SK-N-SH (cell line): ENCODE measurements around the gene UBE2G2. TPM values are rescaled to one million over a fixed set of nuclear protein-coding genes. Genes with fewer than 3 reads are reported as not detected.

Source experiments
- CTCF ChIA-PET: fragments of 300-600, 350-600 bp; formaldehyde crosslinking; extraction: SDS; loops from one replicate; lab custom pipeline; 2021; lab: Yijun Ruan, JAX
- POLR2A ChIA-PET: fragments of 350-600 bp; sonication (Branson Sonifier 250); formaldehyde crosslinking; extraction: SDS; loops from one replicate; lab custom pipeline; 2020; ENCODE audit warnings: antibody characterized with exemption, inconsistent platforms; lab: Yijun Ruan, JAX
- DNase-seq: peaks from one replicate; pipeline ENCODE4 v3.0.0; 2012
- H2AFZ ChIP-seq: fragments of 200-600 bp; sonication (generic); 2 replicates; pipeline ENCODE4 v1.8.1; 2016; ENCODE audit warnings: antibody characterized with exemption, mild to moderate bottlenecking, low read depth
- H3F3A ChIP-seq: fragments of 200-600 bp; sonication (generic); replicated peaks from 2 replicates; pipeline ENCODE3; 2016; ENCODE audit warnings: antibody characterized with exemption, mild to moderate bottlenecking; ENCODE audit not compliant: insufficient read depth
- H3K27ac ChIP-seq, 2 experiments: fragments of 200-500 bp in 1 of 2; fragments of 200-600 bp in 1 of 2; sonication (Bioruptor generic) in 1 of 2; sonication (generic), shearing (Covaris generic) in 1 of 2; 2 replicates each; pipeline versions ENCODE4 v1.5.1 to v1.6.1; 2014 to 2016; ENCODE audit warnings: low read depth in 2 of 2, inconsistent platforms in 1 of 2, low read length in 1 of 2, mild to moderate bottlenecking in 1 of 2, mixed read lengths in 1 of 2
- H3K27me3 ChIP-seq: fragments of 200-600 bp; sonication (generic), shearing (Covaris generic); 2 replicates; pipeline ENCODE4 v1.6.1; 2016; ENCODE audit warnings: mixed run types; ENCODE audit not compliant: insufficient read depth
- H3K36me3 ChIP-seq, 2 experiments: fragments of 200-500 bp in 1 of 2; fragments of 200-600 bp in 1 of 2; sonication (Bioruptor generic) in 1 of 2; sonication (generic) in 1 of 2; replicated peaks in 1 of 2; 2 replicates each; pipeline versions ENCODE3 to v1.5.1; 2014 to 2016; ENCODE audit warnings: low read length in 1 of 2, mild to moderate bottlenecking in 1 of 2; ENCODE audit not compliant: insufficient read depth in 2 of 2, control insufficient read depth in 1 of 2
- H3K4me1 ChIP-seq, 2 experiments: fragments of 200-500 bp in 1 of 2; fragments of 200-600 bp in 1 of 2; sonication (Bioruptor generic) in 1 of 2; sonication (generic), shearing (Covaris generic) in 1 of 2; 2 replicates each; pipeline versions ENCODE4 v1.5.1 to v1.6.1; 2014 to 2016; ENCODE audit warnings: low read depth in 1 of 2, low read length in 1 of 2, mixed run types in 1 of 2; ENCODE audit not compliant: insufficient read depth in 2 of 2, control insufficient read depth in 1 of 2
- H3K4me2 ChIP-seq: fragments of 200-600 bp; sonication (generic), shearing (Covaris generic); 2 replicates; pipeline ENCODE4 v1.6.1; 2017; ENCODE audit warnings: mixed run types
- H3K4me3 ChIP-seq, 2 experiments: fragments of 200-500 bp in 1 of 2; fragments of 200-600 bp in 1 of 2; sonication (Bioruptor generic) in 1 of 2; sonication (generic), shearing (Covaris generic) in 1 of 2; 2 replicates each; pipeline versions ENCODE4 v1.5.1 to v1.8.1; 2014 to 2016; ENCODE audit warnings: low read depth in 2 of 2, inconsistent platforms in 1 of 2, low read length in 1 of 2, mild to moderate bottlenecking in 1 of 2, mixed read lengths in 1 of 2, moderate library complexity in 1 of 2
- H3K79me2 ChIP-seq: fragments of 200-600 bp; sonication (generic); 2 replicates; pipeline ENCODE4 v1.8.1; 2017; ENCODE audit warnings: mild to moderate bottlenecking; ENCODE audit not compliant: insufficient read depth
- H3K9ac ChIP-seq: fragments of 200-600 bp; sonication (generic); 2 replicates; pipeline ENCODE4 v1.6.1; 2017; ENCODE audit warnings: mixed run types
- H3K9me2 ChIP-seq: fragments of 200-600 bp; sonication (generic); 2 replicates; pipeline ENCODE4 v1.6.1; 2017; ENCODE audit warnings: mixed run types
- H3K9me3 ChIP-seq: fragments of 200-600 bp; sonication (generic); 2 replicates; pipeline ENCODE4 v1.6.1; 2017; ENCODE audit warnings: mixed run types, mild to moderate bottlenecking, moderate library complexity
- H4K20me1 ChIP-seq: fragments of 200-600 bp; sonication (generic); 2 replicates; pipeline ENCODE4 v1.6.1; 2017; ENCODE audit warnings: mild to moderate bottlenecking, mixed run types; ENCODE audit not compliant: insufficient read depth
- EZH2phosphoT487 ChIP-seq: fragments of 200-600 bp; sonication (generic); IDR thresholded peaks from 2 replicates; pipeline ENCODE4 v1.6.1; 2017; ENCODE audit warnings: low read depth, mixed run types, mild to moderate bottlenecking, antibody characterized with exemption, moderate library complexity, borderline replicate concordance
- FOSL2 ChIP-seq: IDR thresholded peaks from 2 replicates; pipeline ENCODE4 v1.4.0; 2012; ENCODE audit warnings: low read depth, mild to moderate bottlenecking, moderate library complexity, borderline replicate concordance
- IRF3 ChIP-seq: fragments of 150-350 bp; IDR thresholded peaks from 2 replicates; pipeline ENCODE4 v1.6.1; 2016; ENCODE audit warnings: mild to moderate bottlenecking, low read depth, low read length
- MEF2A ChIP-seq: IDR thresholded peaks from 2 replicates; pipeline ENCODE4 v1.4.0; 2012; ENCODE audit warnings: low read depth, borderline replicate concordance
- NRF1 ChIP-seq: IDR thresholded peaks from 2 replicates; pipeline ENCODE4 v1.6.1; 2012; ENCODE audit warnings: low read depth, mild to moderate bottlenecking, low read length
- RAD21 ChIP-seq: IDR thresholded peaks from 2 replicates; pipeline ENCODE4 v1.6.1; 2012; ENCODE audit warnings: mild to moderate bottlenecking, low read length
- RFX5 ChIP-seq: IDR thresholded peaks from 2 replicates; pipeline ENCODE4 v1.6.1; 2012; ENCODE audit warnings: mild to moderate bottlenecking, improper control_type of control experiment, low read length
- SMC3 ChIP-seq: IDR thresholded peaks from 2 replicates; pipeline ENCODE4 v1.6.1; 2012; ENCODE audit warnings: low read depth, low read length, improper control_type of control experiment
- TAF1 ChIP-seq: IDR thresholded peaks from 2 replicates; pipeline ENCODE4 v1.6.1; 2012; ENCODE audit warnings: low read depth, mild to moderate bottlenecking, low read length, moderate library complexity, borderline replicate concordance
- USF2 ChIP-seq: fragments of 150-350 bp; IDR thresholded peaks from 2 replicates; pipeline ENCODE4 v1.6.1; 2017; ENCODE audit warnings: antibody characterized with exemption, low read length, low read depth, borderline replicate concordance
- YY1 ChIP-seq: IDR thresholded peaks from 2 replicates; pipeline ENCODE4 v1.4.0; 2012; ENCODE audit warnings: low read depth, mild to moderate bottlenecking
- WGBS: methylation state at CpG from one replicate; pipeline ENCODE4 v1.1.6; 2017; ENCODE audit warnings: low lambda C conversion rate; 5-methylcytosine and 5-hydroxymethylcytosine counted together
- polyA plus RNA-seq, 3 experiments: library from polyadenylated mRNA; depleted of rRNA; stranded (reverse); fragments of >200 nt; gene quantifications; 2 replicates each; pipeline ENCODE4 v1.2.3, GENCODE V29; 2012
- TF ChIP-seq, protein P1 (sequence below): fragments of 200-600 bp; sonication (generic); IDR thresholded peaks from 2 replicates; pipeline ENCODE4 v1.6.1; 2017; ENCODE audit warnings: antibody characterized with exemption, mild to moderate bottlenecking, moderate library complexity
- TF ChIP-seq, protein P2 (sequence below): IDR thresholded peaks from 2 replicates; pipeline ENCODE4 v1.4.0; 2012; ENCODE audit warnings: low read depth, borderline replicate concordance

UBE2G2 gene
- polyA plus RNA-seq, 1 of the 3 experiments (the other 2 are of a cell fraction): 129 TPM

GRCh38 chr21:44758781-44759627, 42.6 kb downstream of the UBE2G2 start:
- no peak for DNase-seq

GRCh38 chr21:44758141-44758561, 43.5 kb downstream of the UBE2G2 start:
- Histone ChIP-seq H2AFZ (no peak overlapping the region), H3K9ac (no peak overlapping the region), H3K4me1 (no peaks in the 10 kb centered on the region), H3K27me3 (no peaks in the 10 kb centered on the region; the same call in 1 of the 2 replicates), H4K20me1 (no peaks in the 10 kb centered on the region), H3K9me3 (no peaks in the 10 kb centered on the region), H3K9me2 (no peaks in the 10 kb centered on the region), H3F3A (no peaks in the 10 kb centered on the region), H3K27ac (no peak overlapping the region), H3K4me3 (no peak overlapping the region), H3K36me3 (no peaks in the 10 kb centered on the region), H3K79me2 (no peaks in the 10 kb centered on the region), H3K4me2 (no peak overlapping the region)
- WGBS: 10% methylated on average over 2 of the region's 8 CpGs
- POLR2A ChIA-PET: no interaction called here
- CTCF ChIA-PET: interaction anchor here (1.7 kb wide), 1 partner anchor 35 kb away, joined by 4 read pairs; no protein-coding TSS in a partner anchor
- no peak for DNase-seq
- TF ChIP-seq SMC3 (no peak), USF2 (no peak), NRF1 (no peak), RAD21 (no peak)
- TF ChIP-seq, protein P1, sequence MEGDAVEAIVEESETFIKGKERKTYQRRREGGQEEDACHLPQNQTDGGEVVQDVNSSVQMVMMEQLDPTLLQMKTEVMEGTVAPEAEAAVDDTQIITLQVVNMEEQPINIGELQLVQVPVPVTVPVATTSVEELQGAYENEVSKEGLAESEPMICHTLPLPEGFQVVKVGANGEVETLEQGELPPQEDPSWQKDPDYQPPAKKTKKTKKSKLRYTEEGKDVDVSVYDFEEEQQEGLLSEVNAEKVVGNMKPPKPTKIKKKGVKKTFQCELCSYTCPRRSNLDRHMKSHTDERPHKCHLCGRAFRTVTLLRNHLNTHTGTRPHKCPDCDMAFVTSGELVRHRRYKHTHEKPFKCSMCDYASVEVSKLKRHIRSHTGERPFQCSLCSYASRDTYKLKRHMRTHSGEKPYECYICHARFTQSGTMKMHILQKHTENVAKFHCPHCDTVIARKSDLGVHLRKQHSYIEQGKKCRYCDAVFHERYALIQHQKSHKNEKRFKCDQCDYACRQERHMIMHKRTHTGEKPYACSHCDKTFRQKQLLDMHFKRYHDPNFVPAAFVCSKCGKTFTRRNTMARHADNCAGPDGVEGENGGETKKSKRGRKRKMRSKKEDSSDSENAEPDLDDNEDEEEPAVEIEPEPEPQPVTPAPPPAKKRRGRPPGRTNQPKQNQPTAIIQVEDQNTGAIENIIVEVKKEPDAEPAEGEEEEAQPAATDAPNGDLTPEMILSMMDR: no peak
- TF ChIP-seq, all 33 proteins: peak for 0

More at GRCh38 chr21:44758781-44759627, 42.6 kb downstream of the UBE2G2 start:
- Histone ChIP-seq H3K27ac (no peak overlapping the region), H3K27me3 (no peaks in the 10 kb centered on the region), H3K9ac (no peak overlapping the region), H3K4me1 (no peaks in the 10 kb centered on the region), H4K20me1 (no peaks in the 10 kb centered on the region), H3F3A (no peaks in the 10 kb centered on the region), H3K36me3 (no peaks in the 10 kb centered on the region), H3K9me3 (no peaks in the 10 kb centered on the region), H3K4me3 (no peak overlapping the region), H3K79me2 (no peaks in the 10 kb centered on the region), H2AFZ (no peak overlapping the region), H3K9me2 (no peaks in the 10 kb centered on the region), H3K4me2 (no peak overlapping the region)
- ChIA-PET CTCF (interaction anchor here (1.1 to 1.5 kb wide), 3 partner anchors 9 to 34 kb away, joined by 3 to 6 read pairs (median 3); no protein-coding TSS in a partner anchor), POLR2A (no interaction called here)
- 12% methylated on average over 10 of the region's 26 CpGs for WGBS
- no peak for TF ChIP-seq FOSL2
- TF ChIP-seq TAF1: no peak
- TF ChIP-seq IRF3: no peak
- TF ChIP-seq EZH2phosphoT487: no peak
- TF ChIP-seq RFX5: no peak
- TF ChIP-seq USF2: no peak
- no peak for TF ChIP-seq MEF2A
- TF ChIP-seq, protein P2, sequence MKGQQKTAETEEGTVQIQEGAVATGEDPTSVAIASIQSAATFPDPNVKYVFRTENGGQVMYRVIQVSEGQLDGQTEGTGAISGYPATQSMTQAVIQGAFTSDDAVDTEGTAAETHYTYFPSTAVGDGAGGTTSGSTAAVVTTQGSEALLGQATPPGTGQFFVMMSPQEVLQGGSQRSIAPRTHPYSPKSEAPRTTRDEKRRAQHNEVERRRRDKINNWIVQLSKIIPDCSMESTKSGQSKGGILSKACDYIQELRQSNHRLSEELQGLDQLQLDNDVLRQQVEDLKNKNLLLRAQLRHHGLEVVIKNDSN: no peak
- no peak for TF ChIP-seq YY1
